Ascending aorta (tissue), 2 donors: ENCODE data around the gene S100A5. TPM values are rescaled to one million over a fixed set of nuclear protein-coding genes. Genes with fewer than 3 reads are reported as not detected.
"Not testable (repeated sequence)": the region's sequence is repeated elsewhere in the genome, so short reads cannot be mapped to it uniquely, and the experiment has no call there.

Experiments
- DNase-seq, 2 donors: peaks; one replicate each; pipeline ENCODE4 v3.0.0-alpha.2; 2019; ENCODE audit warnings: low spot score in 2 of 2
- H3K27ac ChIP-seq, 2 donors: fragments of 200-600 bp; sonication (generic); one replicate each; pipeline ENCODE4 v1.5.1; 2016 to 2017; ENCODE audit warnings: mild to moderate bottlenecking in 1 of 2
- H3K27me3 ChIP-seq: fragments of 200-600 bp; sonication (generic); one replicate; pipeline ENCODE4 v1.5.1; 2017
- H3K36me3 ChIP-seq, 2 donors: fragments of 200-600 bp; sonication (generic); one replicate each; pipeline ENCODE4 v1.5.1; 2016
- H3K4me1 ChIP-seq, 2 donors: fragments of 200-600 bp; sonication (generic); one replicate each; pipeline ENCODE4 v1.5.1; 2016 to 2017; ENCODE audit warnings: mild to moderate bottlenecking in 1 of 2
- H3K4me3 ChIP-seq, 2 donors: fragments of 200-600 bp; sonication (generic); one replicate each; pipeline ENCODE4 v1.5.1; 2016 to 2017; ENCODE audit warnings: mild to moderate bottlenecking in 1 of 2
- H3K9me3 ChIP-seq, 2 donors: fragments of 200-600 bp; sonication (generic); one replicate each; pipeline ENCODE4 v1.5.1; 2016
- intact Hi-C: fragments of 100-400 bp; cut with DNase I; formaldehyde crosslinking; loops from one replicate; pipeline ENCODE4 v1.15.1; 2023
- total RNA-seq: library from RNA; depleted of rRNA; stranded (reverse); fragments of >200 nt; gene quantifications from one replicate; pipeline ENCODE4 v1.1.0, GENCODE V29; 2016
- TF ChIP-seq, protein P1 (sequence below), 3 experiments: fragments of 200-600 bp in 2 of 3; fragments of 450-650 bp in 1 of 3; sonication (generic) in 2 of 3; IDR thresholded peaks; one replicate each; pipeline ENCODE4 v1.5.1; 2016 to 2019; ENCODE audit warnings: antibody characterized with exemption in 3 of 3, mild to moderate bottlenecking in 1 of 3, moderate library complexity in 1 of 3

S100A5 gene, protein sequence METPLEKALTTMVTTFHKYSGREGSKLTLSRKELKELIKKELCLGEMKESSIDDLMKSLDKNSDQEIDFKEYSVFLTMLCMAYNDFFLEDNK
- not detected for total RNA-seq

DNA sequence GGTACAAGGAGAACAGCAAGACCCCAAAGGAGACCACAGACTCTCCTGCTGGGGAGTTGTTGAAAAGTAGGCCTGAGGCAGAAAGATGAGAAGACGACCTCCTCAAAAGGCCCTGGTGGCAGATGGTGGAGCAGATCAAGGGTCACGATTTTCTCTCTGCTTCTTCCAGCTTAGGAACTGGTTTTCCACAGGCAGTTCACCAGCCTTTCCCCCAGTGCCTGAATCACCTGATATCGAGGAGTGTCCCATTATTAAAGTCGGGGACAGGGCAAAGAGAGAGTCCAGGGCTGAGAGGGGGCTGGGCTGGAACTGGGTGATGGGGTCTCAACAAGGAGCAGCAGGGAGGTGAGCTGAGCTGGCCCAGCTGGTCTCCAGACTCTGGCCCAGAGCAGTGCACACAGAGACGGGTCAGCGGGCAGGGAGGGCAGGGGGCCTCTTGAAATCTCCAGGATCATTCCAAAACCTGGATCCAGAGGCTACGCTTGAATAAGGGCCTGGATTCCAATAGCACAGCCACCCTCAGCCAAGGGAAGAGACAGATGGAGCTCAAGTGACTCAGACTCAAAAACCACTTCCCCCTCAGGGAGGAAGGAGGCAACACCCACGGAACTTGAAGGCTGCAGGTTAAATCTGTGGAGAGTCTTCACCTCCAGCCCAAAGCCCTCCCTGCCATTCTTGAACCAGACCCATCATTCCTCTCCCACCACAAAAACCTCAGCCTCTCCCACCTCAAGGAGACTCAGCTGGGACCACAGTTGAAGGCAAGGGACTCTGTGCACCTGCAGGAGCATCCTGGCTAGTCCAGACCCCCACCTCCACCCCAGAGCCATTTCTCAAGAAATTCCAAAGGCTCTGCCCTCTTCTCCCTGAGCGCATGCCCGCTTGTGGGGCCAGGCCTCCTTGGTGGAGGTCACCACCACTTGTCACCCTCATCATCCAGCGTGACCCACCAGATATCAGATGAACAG is at the start of gene S100A5:
S100A5 (minus strand) TSS at position 541 of the 968 bp plus-strand sequence. CDS start 743 bp downstream, outside the sequence.
- DNase-seq = no peak

DNA sequence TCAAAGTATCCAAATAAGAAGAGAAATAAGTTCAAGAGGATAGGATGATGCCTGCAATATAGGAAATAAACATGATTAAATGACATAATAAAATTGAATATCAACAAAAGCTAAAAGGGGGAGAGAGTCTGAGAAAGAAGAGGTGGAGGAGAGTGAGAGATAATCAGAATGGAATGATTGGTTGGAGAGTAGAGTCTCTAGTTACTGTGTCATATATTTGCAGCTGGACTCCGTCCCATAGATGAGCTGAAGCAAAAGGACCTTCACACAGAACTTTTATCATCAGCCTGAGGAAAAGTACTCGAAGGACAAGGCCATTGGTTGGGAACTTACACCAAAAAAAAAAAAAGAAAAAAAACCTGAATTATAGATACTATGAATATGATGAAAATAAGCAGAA is 47.7 kb upstream of the S100A5 start:
- Histone ChIP-seq H3K4me1 (no peaks in the 10 kb centered on the region), H3K9me3 (no peaks in the 10 kb centered on the region), H3K36me3 (no peaks in the 10 kb centered on the region), H3K27me3 (no peaks in the 10 kb centered on the region), H3K27ac (no peak overlapping the region), H3K4me3 (no peak overlapping the region)
- no peak for DNase-seq
- intact Hi-C loops = no loop called here
- TF ChIP-seq, protein P1, sequence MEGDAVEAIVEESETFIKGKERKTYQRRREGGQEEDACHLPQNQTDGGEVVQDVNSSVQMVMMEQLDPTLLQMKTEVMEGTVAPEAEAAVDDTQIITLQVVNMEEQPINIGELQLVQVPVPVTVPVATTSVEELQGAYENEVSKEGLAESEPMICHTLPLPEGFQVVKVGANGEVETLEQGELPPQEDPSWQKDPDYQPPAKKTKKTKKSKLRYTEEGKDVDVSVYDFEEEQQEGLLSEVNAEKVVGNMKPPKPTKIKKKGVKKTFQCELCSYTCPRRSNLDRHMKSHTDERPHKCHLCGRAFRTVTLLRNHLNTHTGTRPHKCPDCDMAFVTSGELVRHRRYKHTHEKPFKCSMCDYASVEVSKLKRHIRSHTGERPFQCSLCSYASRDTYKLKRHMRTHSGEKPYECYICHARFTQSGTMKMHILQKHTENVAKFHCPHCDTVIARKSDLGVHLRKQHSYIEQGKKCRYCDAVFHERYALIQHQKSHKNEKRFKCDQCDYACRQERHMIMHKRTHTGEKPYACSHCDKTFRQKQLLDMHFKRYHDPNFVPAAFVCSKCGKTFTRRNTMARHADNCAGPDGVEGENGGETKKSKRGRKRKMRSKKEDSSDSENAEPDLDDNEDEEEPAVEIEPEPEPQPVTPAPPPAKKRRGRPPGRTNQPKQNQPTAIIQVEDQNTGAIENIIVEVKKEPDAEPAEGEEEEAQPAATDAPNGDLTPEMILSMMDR (IDR thresholded peaks at IDR 0.05) = no peak

More for the DNA sequence above, at the start of gene S100A5:
- H3K9me3 ChIP-seq = no peaks in the 10 kb centered on the region
- no peaks in the 10 kb centered on the region for H3K27me3 ChIP-seq
- H3K4me1 ChIP-seq = peaks cover 11 to 39% of the 10 kb centered on the region in 2 donors
- no peak within 1 kb of the TSS for H3K4me3 ChIP-seq
- TF ChIP-seq, protein P1 (IDR thresholded peaks at IDR 0.05) = no peak
- peaks cover 0 to 3% of the 10 kb centered on the region in 2 donors for H3K36me3 ChIP-seq
- peak within 1 kb of the TSS; percentile 90 to 92 for H3K27ac ChIP-seq
- intact Hi-C loops = no loop called here

DNA sequence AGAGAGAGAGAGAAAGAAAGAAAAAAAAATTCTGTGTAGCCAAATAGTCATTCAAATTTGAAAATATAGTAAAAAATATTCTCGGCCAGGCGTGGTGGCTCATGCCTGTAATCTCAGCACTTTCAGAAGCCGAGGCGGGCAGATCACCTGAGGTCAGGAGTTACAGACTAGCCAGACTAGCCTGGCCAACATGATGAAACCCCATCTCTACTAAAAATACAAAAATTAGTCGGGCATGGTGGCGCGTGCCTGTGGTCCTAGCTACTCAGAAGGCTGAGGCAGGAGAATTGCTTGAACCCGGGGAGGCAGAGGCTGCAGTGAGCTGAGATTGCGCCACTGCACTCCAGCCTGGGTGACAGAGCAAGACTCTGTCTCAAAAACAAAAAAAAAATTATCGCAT is 47.3 kb upstream of the S100A5 start:
- intact Hi-C loops = not testable (repeated sequence)

DNA sequence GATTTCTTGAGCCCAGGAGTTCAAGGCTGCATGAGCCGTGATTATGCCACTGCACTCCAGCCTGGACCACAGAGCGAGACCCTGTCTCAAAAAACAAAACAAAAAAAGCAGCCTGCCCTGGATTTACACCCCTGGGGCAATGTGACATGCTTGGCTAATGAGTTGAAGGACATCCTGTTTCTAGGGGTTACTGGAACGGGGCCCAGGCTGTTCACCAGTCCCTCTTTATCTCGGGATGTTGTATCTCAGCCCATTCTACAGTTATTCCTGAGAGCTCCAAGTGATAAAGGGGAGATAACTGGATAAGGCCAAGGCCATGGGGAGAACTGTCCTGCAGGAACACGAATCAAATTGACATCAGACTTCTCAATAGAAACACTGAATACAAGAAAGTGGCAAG is 46.6 kb upstream of the S100A5 start:
- DNase-seq = no peak
- intact Hi-C loops = no loop called here
- H3K27me3 ChIP-seq = no peaks in the 10 kb centered on the region
- no peaks in the 10 kb centered on the region for H3K4me1 ChIP-seq
- no peak overlapping the region for H3K27ac ChIP-seq
- no peaks in the 10 kb centered on the region for H3K36me3 ChIP-seq
- TF ChIP-seq, protein P1 (IDR thresholded peaks at IDR 0.05) = no peak
- no peak overlapping the region for H3K4me3 ChIP-seq
- no peaks in the 10 kb centered on the region for H3K9me3 ChIP-seq

More for the DNA sequence above, 47.3 kb upstream of the S100A5 start:
- H3K4me1 ChIP-seq, H3K4me3 ChIP-seq, DNase-seq, H3K9me3 ChIP-seq, H3K27me3 ChIP-seq, H3K27ac ChIP-seq, H3K36me3 ChIP-seq: not testable (repeated sequence)

DNA sequence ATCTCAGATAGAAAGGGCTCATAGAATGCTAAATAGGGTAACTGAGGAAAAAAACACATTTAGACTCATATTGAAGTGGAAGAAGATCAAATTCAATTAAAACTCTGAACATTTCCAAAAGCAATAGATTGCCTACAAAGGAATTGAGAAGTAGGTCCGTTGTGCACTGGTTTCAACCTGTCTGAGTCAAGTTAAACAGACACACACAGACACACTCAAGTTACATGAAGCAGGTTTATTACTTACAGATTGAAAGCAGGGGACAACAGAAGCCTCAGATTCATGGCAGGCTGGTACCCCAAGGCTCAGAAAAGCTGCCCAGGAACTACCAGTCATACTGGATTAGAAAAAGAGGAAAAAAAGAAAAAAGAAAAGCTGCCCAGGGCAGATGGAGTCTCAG is 45.6 kb upstream of the S100A5 start:
- Histone ChIP-seq H3K9me3 (no peaks in the 10 kb centered on the region), H3K27ac (no peak overlapping the region), H3K27me3 (no peaks in the 10 kb centered on the region), H3K36me3 (no peaks in the 10 kb centered on the region), H3K4me1 (no peaks in the 10 kb centered on the region), H3K4me3 (no peak overlapping the region)
- TF ChIP-seq, protein P1 (IDR thresholded peaks at IDR 0.05) = no peak
- DNase-seq = no peak
- intact Hi-C loops = no loop called here

DNA sequence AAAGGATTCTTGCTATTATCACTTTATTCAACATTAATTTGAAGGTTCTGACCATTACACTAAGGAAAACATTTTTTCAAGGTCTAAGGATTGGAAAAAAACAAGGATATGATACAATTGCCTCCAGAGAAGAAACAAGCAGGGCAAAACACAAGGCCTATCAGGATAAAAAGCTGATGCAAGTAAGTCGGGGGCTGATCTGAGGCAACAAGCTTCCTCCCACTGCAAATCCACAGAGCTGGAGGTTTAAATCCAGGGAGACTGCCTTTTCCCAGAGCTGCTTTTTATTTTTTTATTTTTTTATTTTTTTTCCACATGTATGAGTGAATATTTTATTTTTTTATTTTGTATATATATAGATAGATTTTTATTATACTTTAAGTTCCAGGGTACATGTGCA is 44.3 kb upstream of the S100A5 start:
- H3K4me3 ChIP-seq = no peak overlapping the region
- intact Hi-C loops = no loop called here
- H3K27me3 ChIP-seq = no peaks in the 10 kb centered on the region
- H3K4me1 ChIP-seq = no peaks in the 10 kb centered on the region
- no peaks in the 10 kb centered on the region for H3K36me3 ChIP-seq
- TF ChIP-seq, protein P1 (IDR thresholded peaks at IDR 0.05) = no peak
- no peaks in the 10 kb centered on the region for H3K9me3 ChIP-seq
- DNase-seq = no peak
- H3K27ac ChIP-seq = no peak overlapping the region
